SU-DHL-6 (cell line): Measurements from ENCODE around the gene NDUFAF7.
"Not testable (repeated sequence)": the region's sequence is repeated elsewhere in the genome, so short reads cannot be mapped to it uniquely, and the experiment has no call there.

Experiments used
- H2AFZ ChIP-seq: fragments of 200-600 bp; sonication (generic); 2 replicates; pipeline ENCODE4 v1.6.1; 2014; ENCODE audit warnings: low read depth, mild to moderate bottlenecking, moderate library complexity, mixed read lengths, antibody characterized with exemption, low read length; ENCODE audit not compliant: severe bottlenecking
- H3F3A ChIP-seq: fragments of 200-600 bp; shearing (Covaris generic); 2 replicates; pipeline ENCODE4 v1.6.0; 2016; ENCODE audit warnings: antibody characterized with exemption, mild to moderate bottlenecking; ENCODE audit not compliant: insufficient read depth
- H3K27ac ChIP-seq: fragments of 200-600 bp; sonication (generic); 2 replicates; pipeline ENCODE4 v1.5.1; 2016; ENCODE audit warnings: low read depth, mild to moderate bottlenecking, low read length, moderate library complexity, mixed read lengths
- H3K27me3 ChIP-seq: fragments of 200-600 bp; sonication (generic), shearing (Covaris generic); 2 replicates; pipeline ENCODE4 v1.6.0; 2014; ENCODE audit warnings: mild to moderate bottlenecking, low read length
- H3K36me3 ChIP-seq: fragments of 200-600 bp; sonication (generic); 2 replicates; pipeline ENCODE4 v1.6.1; 2014; ENCODE audit warnings: mild to moderate bottlenecking, low read length, mixed read lengths
- H3K4me2 ChIP-seq: fragments of 300-600, 200-600 bp; shearing (Covaris generic), sonication (generic); 2 replicates; pipeline ENCODE4 v1.6.0; 2014; ENCODE audit warnings: low read length, low read depth, mild to moderate bottlenecking; ENCODE audit not compliant: poor library complexity, severe bottlenecking
- H3K4me3 ChIP-seq: fragments of 200-600 bp; sonication (generic); 2 replicates; pipeline ENCODE4 v1.5.1; 2014; ENCODE audit warnings: antibody characterized with exemption, low read length, mild to moderate bottlenecking, mixed read lengths; ENCODE audit not compliant: insufficient read depth, poor library complexity, severe bottlenecking
- H3K79me2 ChIP-seq: fragments of 200-600 bp; sonication (generic); 2 replicates; pipeline ENCODE4 v1.6.1; 2014; ENCODE audit warnings: mild to moderate bottlenecking, low read length, moderate library complexity; ENCODE audit not compliant: insufficient read depth
- H3K9ac ChIP-seq: fragments of 200-600 bp; sonication (generic); 2 replicates; pipeline ENCODE4 v1.7.0; 2014; ENCODE audit warnings: mild to moderate bottlenecking, low read length
- H3K9me2 ChIP-seq: fragments of 200-600 bp; sonication (generic); replicated peaks from 2 replicates; pipeline ENCODE4 v1.6.1; 2014; ENCODE audit warnings: low read length; ENCODE audit not compliant: insufficient read depth
- H3K9me3 ChIP-seq: fragments of 200-600 bp; sonication (generic); 2 replicates; pipeline ENCODE4 v1.6.1; 2014; ENCODE audit warnings: low read length, mixed read lengths; ENCODE audit not compliant: insufficient read depth
- H4K20me1 ChIP-seq: fragments of 200-600 bp; sonication (generic); 2 replicates; pipeline ENCODE4 v1.6.1; 2014; ENCODE audit warnings: low read depth, mild to moderate bottlenecking, antibody characterized with exemption, low read length, moderate library complexity, mixed read lengths
- EZH2phosphoT487 ChIP-seq: fragments of 200-600 bp; sonication (generic), shearing (Covaris generic); conservative IDR thresholded peaks from 2 replicates; pipeline ENCODE4 v1.6.1; 2018; ENCODE audit warnings: mild to moderate bottlenecking, antibody characterized with exemption, low read length, moderate library complexity, mixed read lengths
- TF ChIP-seq, protein P1 (sequence below): fragments of 200-600 bp; sonication (generic); IDR thresholded peaks from one replicate; pipeline ENCODE4 v1.5.1; 2017; ENCODE audit warnings: antibody characterized with exemption, mild to moderate bottlenecking, low read length, moderate library complexity; ENCODE audit not compliant: insufficient read depth, poor library complexity, severe bottlenecking

The NDUFAF7 gene

DNA sequence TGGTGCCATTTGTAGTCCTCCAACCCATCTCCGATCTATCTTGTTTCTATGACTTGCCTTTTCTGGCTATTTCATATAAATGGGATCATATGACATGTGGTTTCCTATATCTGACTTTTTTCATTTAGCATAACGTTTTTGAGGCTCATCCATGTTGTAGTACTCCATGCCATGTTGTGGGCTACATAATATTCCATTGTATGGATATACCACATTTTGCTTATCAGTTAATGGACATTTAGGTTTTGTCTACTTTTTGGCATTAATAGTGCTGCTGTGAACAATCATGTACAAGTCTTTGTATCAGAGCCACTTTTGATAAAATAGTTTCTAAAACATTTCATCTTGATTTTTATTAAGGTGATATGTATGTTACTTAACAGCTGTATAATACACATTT lies 27.8 kb upstream of the NDUFAF7 start:
- no peak overlapping the region for H3K4me3 ChIP-seq
- TF ChIP-seq, protein P1, sequence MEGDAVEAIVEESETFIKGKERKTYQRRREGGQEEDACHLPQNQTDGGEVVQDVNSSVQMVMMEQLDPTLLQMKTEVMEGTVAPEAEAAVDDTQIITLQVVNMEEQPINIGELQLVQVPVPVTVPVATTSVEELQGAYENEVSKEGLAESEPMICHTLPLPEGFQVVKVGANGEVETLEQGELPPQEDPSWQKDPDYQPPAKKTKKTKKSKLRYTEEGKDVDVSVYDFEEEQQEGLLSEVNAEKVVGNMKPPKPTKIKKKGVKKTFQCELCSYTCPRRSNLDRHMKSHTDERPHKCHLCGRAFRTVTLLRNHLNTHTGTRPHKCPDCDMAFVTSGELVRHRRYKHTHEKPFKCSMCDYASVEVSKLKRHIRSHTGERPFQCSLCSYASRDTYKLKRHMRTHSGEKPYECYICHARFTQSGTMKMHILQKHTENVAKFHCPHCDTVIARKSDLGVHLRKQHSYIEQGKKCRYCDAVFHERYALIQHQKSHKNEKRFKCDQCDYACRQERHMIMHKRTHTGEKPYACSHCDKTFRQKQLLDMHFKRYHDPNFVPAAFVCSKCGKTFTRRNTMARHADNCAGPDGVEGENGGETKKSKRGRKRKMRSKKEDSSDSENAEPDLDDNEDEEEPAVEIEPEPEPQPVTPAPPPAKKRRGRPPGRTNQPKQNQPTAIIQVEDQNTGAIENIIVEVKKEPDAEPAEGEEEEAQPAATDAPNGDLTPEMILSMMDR, result no peak
- no peak for TF ChIP-seq EZH2phosphoT487
- no peaks in the 10 kb centered on the region for H3K27me3 ChIP-seq
- no peaks in the 10 kb centered on the region for H3K9me2 ChIP-seq
- H3K9me3 ChIP-seq, result no peaks in the 10 kb centered on the region
- H2AFZ ChIP-seq, result no peak overlapping the region
- peaks cover 67% of the 10 kb centered on the region for H3K79me2 ChIP-seq
- no peak overlapping the region for H3K4me2 ChIP-seq
- no peaks in the 10 kb centered on the region; the same call in 1 of the 2 replicates for H4K20me1 ChIP-seq
- no peak overlapping the region for H3K27ac ChIP-seq
- peaks cover 67% of the 10 kb centered on the region for H3K36me3 ChIP-seq
- H3F3A ChIP-seq, result peaks cover 33% of the 10 kb centered on the region
- H3K9ac ChIP-seq, result no peak overlapping the region

DNA sequence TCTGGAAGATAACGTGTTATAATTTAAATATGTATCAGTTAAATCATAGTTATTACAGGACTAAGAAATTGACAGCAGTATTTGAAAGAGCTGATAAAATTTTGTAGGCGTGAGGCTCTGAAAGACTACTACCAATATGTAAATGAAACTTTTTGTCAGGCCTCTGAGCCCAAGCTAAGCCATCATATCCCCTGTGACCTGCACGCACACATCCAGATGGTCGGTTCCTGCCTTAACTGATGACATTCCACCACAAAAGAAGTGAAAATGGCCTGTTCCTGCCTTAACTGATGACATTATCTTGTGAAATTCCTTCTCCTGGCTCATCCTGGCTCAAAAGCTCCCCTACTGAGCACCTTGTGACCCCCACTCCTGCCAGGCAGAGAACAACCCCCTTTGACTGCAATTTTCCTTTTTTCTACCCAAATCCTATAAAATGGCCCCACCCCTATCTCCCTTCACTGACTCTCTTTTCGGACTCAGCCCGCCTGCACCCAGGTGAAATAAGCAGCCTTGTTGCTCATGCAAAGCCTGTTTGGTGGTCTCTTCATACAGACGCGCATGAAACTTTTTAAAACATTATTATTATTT lies 26.3 kb upstream of the NDUFAF7 start:
- H3K9me3 ChIP-seq, H3K4me2 ChIP-seq, H3K9me2 ChIP-seq, H2AFZ ChIP-seq, H3K4me3 ChIP-seq, H3K9ac ChIP-seq, H4K20me1 ChIP-seq, H3K27ac ChIP-seq, H3K27me3 ChIP-seq: not testable (repeated sequence)
- peaks cover 28% of the 10 kb centered on the region for H3F3A ChIP-seq
- peaks cover 78% of the 10 kb centered on the region for H3K36me3 ChIP-seq
- H3K79me2 ChIP-seq, result peaks cover 64% of the 10 kb centered on the region

DNA sequence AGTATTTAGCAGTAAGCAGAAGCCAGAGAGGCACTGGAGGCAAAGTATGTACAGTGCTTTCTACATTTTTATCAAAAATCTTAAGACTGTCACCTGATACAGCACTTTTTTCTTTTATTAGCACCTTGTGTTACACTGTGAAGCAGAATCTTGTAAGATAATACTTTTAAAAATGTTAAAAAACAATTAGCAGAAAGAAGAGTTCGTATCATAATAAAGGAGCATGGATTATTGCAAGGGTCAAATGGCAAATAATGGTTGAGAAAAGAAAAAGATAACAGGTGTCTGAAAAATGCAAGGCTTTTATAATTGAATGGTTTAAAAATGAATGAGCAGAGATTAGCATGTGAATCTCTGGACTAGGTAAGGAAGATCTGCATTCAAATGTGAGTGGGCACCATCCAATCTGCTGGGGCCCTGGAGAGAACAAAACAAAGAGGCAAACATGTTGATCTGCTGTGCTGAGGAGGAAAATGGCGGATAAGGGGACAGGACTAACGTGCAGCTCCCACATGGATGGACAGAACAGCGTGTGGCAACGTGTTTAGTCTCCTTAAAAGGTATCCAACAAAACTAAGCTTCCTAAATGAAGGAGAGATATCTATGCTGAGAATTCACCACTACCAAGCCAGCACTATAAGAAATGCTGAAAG lies 25.6 kb upstream of the NDUFAF7 start:
- Histone ChIP-seq H3K27ac (no peak overlapping the region), H3K36me3 (peaks cover 83% of the 10 kb centered on the region), H3K9me2 (no peaks in the 10 kb centered on the region), H3K4me3 (no peak overlapping the region), H3K4me2 (no peak overlapping the region), H2AFZ (no peak overlapping the region), H3K9me3 (no peaks in the 10 kb centered on the region), H3F3A (peaks cover 22% of the 10 kb centered on the region), H3K27me3 (no peaks in the 10 kb centered on the region), H3K9ac (no peak overlapping the region), H4K20me1 (no peaks in the 10 kb centered on the region; the same call in 1 of the 2 replicates), H3K79me2 (peaks cover 58% of the 10 kb centered on the region)
- TF ChIP-seq, protein P1, result no peak
- no peak for TF ChIP-seq EZH2phosphoT487

DNA sequence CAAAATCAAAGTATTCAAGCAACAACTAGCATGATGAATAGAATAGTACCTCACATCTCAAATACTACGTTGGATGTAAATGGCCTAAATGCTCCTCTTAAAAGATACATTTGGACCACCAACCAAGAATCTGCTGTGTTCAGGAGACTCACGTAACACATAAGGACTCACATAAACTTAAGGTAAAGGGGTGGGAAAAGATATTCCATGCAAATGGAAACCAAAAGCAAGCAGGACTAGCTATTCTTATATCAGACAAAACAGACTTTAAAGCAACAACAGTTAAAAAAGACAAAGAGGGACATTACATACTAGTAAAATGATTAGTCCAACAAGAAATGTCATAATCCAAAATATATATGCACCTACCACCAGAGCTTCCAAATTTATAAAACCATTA lies 24.7 kb upstream of the NDUFAF7 start:
- H3K36me3 ChIP-seq, result peaks cover 83% of the 10 kb centered on the region
- H3K9me3 ChIP-seq, result not testable (repeated sequence)

More for the DNA sequence above, 24.7 kb upstream of the NDUFAF7 start:
- H3K9ac ChIP-seq, H3K9me2 ChIP-seq, H3K27ac ChIP-seq, H3K27me3 ChIP-seq, H3K4me3 ChIP-seq, H2AFZ ChIP-seq, H4K20me1 ChIP-seq, H3K4me2 ChIP-seq: not testable (repeated sequence)
- peaks cover 22% of the 10 kb centered on the region for H3F3A ChIP-seq
- peaks cover 60% of the 10 kb centered on the region for H3K79me2 ChIP-seq
